PC-3 (cell line): ENCODE results near the gene RIMBP2.

Experiments used
- CTCF ChIP-seq: fragments of 300-600 bp; sonication (generic); conservative IDR thresholded peaks from 2 replicates; pipeline ENCODE4 v1.5.1; 2017; ENCODE audit warnings: antibody characterized with exemption, low read depth, mild to moderate bottlenecking, low read length
- EZH2 ChIP-seq: fragments of 300-600 bp; sonication (generic); IDR thresholded peaks from one replicate; pipeline ENCODE4 v1.6.1; 2017; ENCODE audit warnings: antibody characterized with exemption, mild to moderate bottlenecking, low read length; ENCODE audit not compliant: unreplicated experiment
- EZH2phosphoT487 ChIP-seq: fragments of 300-600 bp; sonication (generic); IDR thresholded peaks from 2 replicates; pipeline ENCODE4 v1.6.1; 2018; ENCODE audit warnings: mild to moderate bottlenecking, antibody characterized with exemption, low read length, borderline replicate concordance

GRCh38 chr12:130611026-130611905 is 104.8 kb downstream of the RIMBP2 start:
- TF ChIP-seq EZH2phosphoT487 = no peak
- no peak for TF ChIP-seq CTCF
- no peak for TF ChIP-seq EZH2
